Tibial nerve (tissue), 4 donors: ENCODE measurements around the gene NRXN3.

ENCODE experiments used
- EP300 ChIP-seq, 2 donors: sonication (generic); formaldehyde crosslinking; IDR thresholded peaks; one replicate each; pipeline ENCODE4 v1.6.1; 2017; ENCODE audit warnings: antibody characterized with exemption in 2 of 2, mild to moderate bottlenecking in 1 of 2
- POLR2A ChIP-seq, 2 donors: fragments of 450-650 bp; IDR thresholded peaks; one replicate each; pipeline ENCODE4 v1.6.1; 2017; ENCODE audit warnings: antibody characterized with exemption in 2 of 2, mild to moderate bottlenecking in 2 of 2, moderate library complexity in 2 of 2
- TF ChIP-seq, protein P1 (sequence below), 5 experiments: fragments of 200-600 bp in 3 of 5; fragments of 450-650 bp in 2 of 5; sonication (generic) in 3 of 5; IDR thresholded peaks; one replicate each; pipeline ENCODE4 v1.5.1; 2016 to 2019; ENCODE audit warnings: antibody characterized with exemption in 5 of 5, mild to moderate bottlenecking in 3 of 5, moderate library complexity in 2 of 5

DNA sequence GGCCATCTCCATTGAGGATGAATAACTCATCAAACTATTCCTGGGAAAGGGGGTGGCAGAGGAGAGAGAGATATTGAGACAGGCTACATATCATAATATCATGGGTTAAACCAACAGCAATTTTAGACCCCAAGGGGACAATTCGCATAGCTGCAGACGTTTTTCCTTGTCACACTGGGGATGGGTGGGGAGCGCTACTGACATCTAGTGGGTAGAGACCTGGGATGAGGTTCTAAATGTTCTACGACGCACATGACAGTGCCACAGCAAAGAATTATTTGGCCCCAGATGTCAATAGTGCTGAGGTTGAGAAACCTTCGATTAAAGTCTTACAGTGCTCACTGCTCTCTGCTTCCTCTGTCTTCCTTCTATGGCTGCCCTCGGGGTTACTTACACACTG, 425.6 kb downstream of the NRXN3 start:
- TF ChIP-seq, protein P1, sequence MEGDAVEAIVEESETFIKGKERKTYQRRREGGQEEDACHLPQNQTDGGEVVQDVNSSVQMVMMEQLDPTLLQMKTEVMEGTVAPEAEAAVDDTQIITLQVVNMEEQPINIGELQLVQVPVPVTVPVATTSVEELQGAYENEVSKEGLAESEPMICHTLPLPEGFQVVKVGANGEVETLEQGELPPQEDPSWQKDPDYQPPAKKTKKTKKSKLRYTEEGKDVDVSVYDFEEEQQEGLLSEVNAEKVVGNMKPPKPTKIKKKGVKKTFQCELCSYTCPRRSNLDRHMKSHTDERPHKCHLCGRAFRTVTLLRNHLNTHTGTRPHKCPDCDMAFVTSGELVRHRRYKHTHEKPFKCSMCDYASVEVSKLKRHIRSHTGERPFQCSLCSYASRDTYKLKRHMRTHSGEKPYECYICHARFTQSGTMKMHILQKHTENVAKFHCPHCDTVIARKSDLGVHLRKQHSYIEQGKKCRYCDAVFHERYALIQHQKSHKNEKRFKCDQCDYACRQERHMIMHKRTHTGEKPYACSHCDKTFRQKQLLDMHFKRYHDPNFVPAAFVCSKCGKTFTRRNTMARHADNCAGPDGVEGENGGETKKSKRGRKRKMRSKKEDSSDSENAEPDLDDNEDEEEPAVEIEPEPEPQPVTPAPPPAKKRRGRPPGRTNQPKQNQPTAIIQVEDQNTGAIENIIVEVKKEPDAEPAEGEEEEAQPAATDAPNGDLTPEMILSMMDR (IDR thresholded peaks at IDR 0.05), result no peak
- no peak for TF ChIP-seq EP300 (IDR thresholded peaks at IDR 0.05)
- TF ChIP-seq POLR2A (IDR thresholded peaks at IDR 0.05), result no peak
